GM12892 (cell line): Measurements from ENCODE around the gene PLSCR1.

Experiments
- DNase-seq: peaks from one replicate; pipeline ENCODE4 v3.0.0; 2011; ENCODE audit not compliant: insufficient read length
- FAIRE-seq: peaks from 2 replicates; lab custom pipeline; 2011; peaks lifted over from hg19 to GRCh38; lab: Jason Lieb, UNC
- POLR2A ChIP-seq: IDR thresholded peaks from 2 replicates; pipeline ENCODE4 v1.6.1; 2011; ENCODE audit warnings: low read depth, low read length, control low read depth
- POLR2AphosphoS5 ChIP-seq: IDR thresholded peaks from 2 replicates; pipeline ENCODE4 v1.6.1; 2011; ENCODE audit warnings: low read depth, low read length, control low read depth
- TAF1 ChIP-seq: IDR thresholded peaks from 2 replicates; pipeline ENCODE4 v1.6.1; 2011; ENCODE audit warnings: low read depth, mild to moderate bottlenecking, control low read depth, low read length, borderline replicate concordance

PLSCR1 gene

DNA sequence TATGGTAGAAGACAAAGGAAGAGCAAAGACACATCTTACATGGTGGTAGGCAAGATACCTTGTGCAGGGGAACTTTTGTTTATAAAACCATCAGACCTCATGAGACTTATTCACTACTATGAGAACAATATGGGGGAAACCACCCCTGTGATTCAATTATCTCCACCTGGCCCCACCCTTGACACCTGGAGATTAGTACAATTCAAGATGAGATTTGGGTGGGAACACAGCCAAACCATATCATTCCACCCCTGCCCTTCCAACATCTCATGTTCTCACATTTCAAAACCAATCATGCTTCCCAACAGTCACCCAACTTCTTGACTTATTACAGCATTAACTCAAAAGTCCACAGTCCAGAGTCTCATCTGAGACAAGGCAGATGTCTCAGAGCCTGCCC is 21.7 kb upstream of the PLSCR1 start:
- TF ChIP-seq POLR2AphosphoS5 (no peak), POLR2A (no peak), TAF1 (no peak)

DNA sequence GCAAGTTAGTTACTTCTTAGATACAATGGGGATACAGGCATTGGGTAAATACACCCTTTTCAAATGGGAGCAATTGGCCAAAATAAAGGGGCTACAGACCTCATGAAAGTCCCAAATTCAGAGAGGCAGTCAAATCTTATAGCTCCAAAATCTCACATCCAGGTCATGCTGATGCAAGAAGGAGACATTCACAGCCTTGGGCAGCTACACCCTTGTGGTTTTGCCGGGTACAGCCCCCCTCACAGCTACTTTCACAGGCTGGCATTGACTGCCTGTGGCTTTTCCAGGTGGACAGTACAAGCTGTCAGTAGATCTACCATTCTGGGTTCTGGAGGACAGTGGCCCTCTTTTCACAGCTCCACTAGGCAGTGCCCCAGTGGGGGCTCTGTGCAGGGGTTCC is 17.5 kb upstream of the PLSCR1 start:
- FAIRE-seq (no peak), DNase-seq (no peak)
- TF ChIP-seq TAF1 (no peak), POLR2AphosphoS5 (no peak), POLR2A (no peak)

More for the DNA sequence above, 21.7 kb upstream of the PLSCR1 start:
- FAIRE-seq (no peak), DNase-seq (no peak)

DNA sequence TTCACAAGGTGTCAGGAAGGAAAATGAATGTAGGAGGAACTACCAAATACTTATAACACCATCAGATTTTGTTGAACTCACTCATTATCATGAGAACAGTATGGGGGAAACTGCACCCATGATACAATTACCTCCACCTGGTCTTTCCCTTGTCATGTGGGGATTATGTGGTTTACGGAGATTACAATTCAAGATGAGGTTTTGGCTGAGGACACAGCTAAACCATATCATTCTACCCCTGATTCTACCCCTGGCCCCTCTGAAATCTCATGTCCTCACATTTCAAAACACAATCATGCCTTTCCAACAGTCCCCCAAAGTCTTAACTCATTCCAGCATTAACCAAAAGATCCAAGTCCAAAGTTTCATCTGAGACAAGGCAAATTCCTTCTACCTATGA is 17.1 kb upstream of the PLSCR1 start:
- no peak for TF ChIP-seq POLR2A
- TF ChIP-seq TAF1 = no peak
- FAIRE-seq (no peak), DNase-seq (no peak)

DNA sequence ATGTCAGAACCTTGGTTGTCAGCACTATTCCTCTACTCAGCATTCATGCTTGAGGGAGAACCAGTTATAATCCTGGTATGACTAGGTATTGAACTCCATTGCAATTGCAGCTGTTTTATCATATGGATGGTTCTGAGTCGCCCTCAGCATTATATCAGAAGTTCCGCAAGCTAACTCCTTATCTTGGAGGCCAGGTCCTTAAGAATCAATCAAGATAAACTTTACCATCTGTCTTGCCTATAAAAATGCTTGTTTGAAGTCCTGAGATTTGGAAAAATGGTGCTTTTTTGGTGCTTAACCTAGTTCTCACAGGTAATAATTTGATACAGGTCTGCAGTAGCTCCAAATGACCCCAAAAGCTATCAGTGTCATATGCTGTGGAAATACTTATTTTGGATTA is 16.3 kb upstream of the PLSCR1 start:
- TF ChIP-seq TAF1 (no peak), POLR2AphosphoS5 (no peak), POLR2A (no peak)
- DNase-seq = no peak
- no peak for FAIRE-seq

DNA sequence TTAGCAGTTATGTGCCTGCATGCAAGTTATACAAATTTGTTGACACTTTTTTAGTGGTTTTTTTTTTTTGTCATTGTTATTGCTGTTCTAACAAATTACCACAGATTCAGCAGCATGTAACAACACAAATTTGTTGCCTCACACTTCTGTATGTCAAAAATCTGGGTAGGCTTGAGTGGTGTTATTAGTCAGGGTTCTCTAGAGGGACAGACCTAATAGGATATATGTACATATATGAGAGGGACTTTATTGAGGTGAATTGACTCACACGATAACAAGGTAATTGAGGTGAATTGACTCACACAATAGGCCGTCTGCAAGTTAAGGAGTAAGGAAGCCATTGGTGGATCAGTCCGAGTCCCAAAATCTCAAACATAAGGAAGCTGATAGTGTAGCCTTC is 15.0 kb upstream of the PLSCR1 start:
- no peak for TF ChIP-seq POLR2A
- TF ChIP-seq TAF1 = no peak
- no peak for DNase-seq
- FAIRE-seq = no peak

DNA sequence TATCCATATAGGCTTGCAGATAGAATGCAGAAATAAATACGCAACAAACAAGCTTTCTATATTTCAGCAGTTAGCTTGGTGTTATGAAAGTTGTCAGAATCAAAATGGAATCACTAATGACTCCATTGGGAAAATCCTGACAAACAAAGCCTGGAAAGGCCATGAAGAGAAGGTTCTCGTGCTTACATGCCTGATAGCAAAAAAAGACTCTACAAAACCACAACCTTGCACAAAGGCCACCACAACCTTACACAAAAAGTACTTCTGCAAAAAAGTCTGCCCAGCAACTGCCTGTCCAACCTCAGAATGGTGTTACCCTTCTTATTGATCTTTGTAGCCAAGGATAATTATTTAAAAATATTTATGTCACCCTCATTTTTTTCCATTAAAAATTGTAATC is 14.4 kb upstream of the PLSCR1 start:
- no peak for FAIRE-seq
- TF ChIP-seq POLR2AphosphoS5 (no peak), POLR2A (no peak), TAF1 (no peak)
- DNase-seq = no peak

DNA sequence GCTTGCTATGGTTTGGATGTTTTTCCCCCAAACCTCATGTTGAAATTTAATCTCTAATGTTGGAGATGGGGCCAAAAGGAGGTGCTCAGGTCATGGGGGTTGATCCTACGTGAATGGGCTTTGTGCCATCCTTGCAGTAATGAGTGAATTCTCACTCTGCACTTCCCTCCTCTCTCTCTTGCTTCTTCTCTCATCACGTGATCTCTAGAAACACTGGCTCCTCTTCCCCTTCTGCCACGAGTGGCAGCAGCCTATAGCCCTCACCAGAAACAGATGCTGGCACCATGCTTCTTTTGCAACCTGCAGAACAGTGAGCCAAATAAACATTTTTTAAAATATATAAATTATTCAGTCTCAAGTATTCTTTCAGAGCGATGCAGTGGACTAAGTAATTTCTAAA is 13.3 kb upstream of the PLSCR1 start:
- FAIRE-seq (no peak), DNase-seq (no peak)
- TF ChIP-seq TAF1 (no peak), POLR2AphosphoS5 (no peak), POLR2A (no peak)

DNA sequence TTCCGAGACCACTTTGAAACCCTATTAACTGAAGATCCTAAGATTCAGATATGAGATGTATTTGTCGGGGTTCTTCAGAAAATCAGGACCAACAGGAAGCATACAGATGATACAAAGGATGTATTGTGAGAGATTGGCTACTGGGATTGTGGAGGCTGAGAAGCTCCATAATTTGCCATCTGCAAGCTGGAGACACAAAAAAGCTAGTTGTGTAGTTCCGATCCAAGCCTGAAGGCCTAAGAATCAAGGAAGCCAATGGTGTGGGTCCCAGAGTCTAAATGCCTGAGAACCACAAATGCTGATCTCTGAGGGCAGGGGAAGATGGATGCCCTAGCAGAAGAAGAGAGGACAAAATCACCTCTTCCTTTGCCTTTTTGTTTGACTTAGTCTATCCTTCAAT is 10.9 kb upstream of the PLSCR1 start:
- DNase-seq (no peak), FAIRE-seq (no peak)
- TF ChIP-seq TAF1 = no peak
- TF ChIP-seq POLR2A = no peak
- TF ChIP-seq POLR2AphosphoS5 = no peak

DNA sequence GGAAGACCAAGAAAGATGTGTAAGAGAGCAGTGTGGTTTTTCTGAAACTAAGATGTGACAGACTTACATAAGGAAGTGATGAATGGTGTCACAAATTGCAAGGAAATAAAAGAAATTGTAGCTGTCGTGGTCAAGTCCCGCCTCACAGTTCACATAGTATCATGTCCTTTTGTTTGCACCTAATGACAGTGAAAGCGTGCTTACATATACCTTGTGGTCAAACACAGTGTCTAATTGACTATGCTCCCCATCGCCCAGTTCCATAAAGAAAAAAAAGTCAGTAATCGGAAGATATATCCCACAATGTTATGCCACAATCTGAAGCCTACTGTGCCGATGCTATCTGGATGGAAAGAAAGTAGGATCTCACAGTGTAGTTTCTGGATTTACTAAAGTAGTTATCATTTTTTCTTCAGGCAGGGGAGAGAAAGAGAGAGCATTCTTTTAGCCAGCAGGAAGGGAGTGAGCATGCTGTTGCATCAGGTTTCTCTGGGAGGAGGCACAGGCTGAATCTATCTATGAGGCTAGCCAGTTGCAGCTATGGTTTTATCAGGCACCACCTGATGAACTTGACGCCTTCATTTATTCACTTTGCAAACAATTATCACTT is 9.8 kb upstream of the PLSCR1 start:
- DNase-seq (no peak), FAIRE-seq (no peak)
- no peak for TF ChIP-seq POLR2A
- TF ChIP-seq POLR2AphosphoS5 = no peak
- TF ChIP-seq TAF1 = no peak

DNA sequence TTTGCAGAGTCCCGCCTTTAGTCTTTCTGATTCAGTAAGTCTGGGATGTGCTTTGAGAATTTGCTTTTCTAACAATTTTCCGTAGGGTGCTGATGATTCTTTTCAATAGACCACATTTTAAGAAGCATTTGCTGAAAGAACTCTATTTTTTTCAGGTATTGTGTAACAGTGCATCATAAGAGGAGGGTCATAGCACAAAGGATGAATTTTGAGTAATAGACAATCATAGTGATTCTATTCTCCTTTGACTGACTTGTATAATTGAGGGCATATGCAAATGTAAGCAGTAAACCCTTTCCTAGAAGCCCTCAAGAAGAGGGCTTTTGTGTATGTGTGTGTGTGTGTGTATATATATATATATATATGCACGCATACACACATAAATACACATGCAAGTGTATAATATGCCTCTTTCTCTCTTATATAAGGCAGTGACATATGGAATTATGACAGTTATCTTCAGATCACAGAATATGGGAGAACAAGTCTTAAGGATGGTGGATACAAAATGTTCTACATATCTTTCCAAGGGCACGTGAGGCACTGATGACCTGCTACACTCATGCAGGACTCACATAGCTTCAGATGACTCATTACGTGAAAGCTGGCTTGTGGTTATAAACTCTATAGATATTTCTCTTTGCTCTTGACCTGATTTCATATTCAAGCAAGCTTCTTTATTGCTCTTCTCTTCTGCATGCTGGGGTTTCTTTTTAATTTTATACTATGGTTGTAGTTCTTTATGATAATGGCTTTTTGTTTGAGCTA is 6.5 kb upstream of the PLSCR1 start:
- DNase-seq (no peak), FAIRE-seq (peak; percentile 69)
- TF ChIP-seq TAF1 (no peak), POLR2A (no peak), POLR2AphosphoS5 (no peak)

DNA sequence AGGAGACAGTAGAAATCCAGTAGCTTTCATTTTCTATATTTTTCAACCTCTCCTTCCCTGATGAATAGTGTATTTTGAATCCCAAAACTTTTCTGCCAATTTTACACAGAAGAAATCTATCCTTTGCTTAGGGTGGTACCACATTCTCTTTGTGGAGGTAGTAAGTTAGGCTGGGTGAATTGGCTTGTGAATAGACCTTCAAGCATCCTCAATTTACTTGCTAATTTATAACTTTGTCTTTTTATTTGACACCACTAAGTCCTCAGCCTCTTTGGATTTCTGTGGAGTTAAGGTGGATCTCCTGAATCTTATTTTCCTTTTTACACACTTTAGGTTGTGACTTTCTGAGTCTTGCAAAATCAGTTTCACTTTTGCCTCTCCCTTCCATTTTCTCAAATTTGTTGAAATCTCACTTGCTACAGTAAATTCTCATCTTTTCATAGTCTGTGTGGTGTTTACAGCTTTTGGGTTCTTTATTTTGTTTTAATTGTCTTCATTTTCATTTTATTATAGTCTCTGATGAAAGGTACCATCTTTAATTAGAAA is 5.7 kb upstream of the PLSCR1 start:
- no peak for FAIRE-seq
- no peak for DNase-seq

DNA sequence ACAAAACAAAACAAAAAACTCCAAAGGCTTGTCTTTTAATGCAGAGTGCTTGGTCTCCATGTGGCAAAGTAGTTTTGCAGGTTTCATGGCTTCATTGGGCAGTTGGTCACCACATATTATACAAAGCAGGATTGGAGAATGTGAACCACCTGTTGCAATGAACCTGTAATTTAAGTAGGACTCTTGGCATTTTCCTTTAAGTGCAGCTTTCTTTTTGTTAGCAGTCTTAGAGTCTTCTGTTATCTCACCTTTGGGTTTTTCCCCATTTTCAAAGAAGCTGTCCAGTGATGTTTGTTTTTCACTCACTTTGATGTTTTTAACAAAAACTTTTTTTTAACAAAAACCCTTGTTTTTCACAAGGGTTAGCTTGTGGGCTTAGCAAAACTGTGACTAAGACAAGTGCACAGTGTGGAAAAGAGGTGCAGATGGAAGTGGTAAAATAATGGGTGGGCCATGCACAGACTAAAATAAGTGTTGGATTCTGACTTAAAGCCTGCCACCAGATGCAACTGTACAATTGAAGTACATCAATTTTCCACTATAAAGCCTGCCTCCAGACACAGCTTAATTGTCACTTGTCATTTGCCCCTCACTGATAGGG is 2.9 kb upstream of the PLSCR1 start:
- no peak for FAIRE-seq
- no peak for DNase-seq
- TF ChIP-seq POLR2A (no peak), TAF1 (no peak), POLR2AphosphoS5 (no peak)

More for the DNA sequence above, 5.7 kb upstream of the PLSCR1 start:
- no peak for TF ChIP-seq POLR2AphosphoS5
- TF ChIP-seq POLR2A = no peak
